Neural progenitor cell (in vitro differentiated cells): ENCODE results near the gene UFC1.

Experiments
- EZH2 ChIP-seq: fragments of 200-600 bp; sonication (generic); IDR thresholded peaks from 2 replicates; pipeline ENCODE4 v1.6.1; 2017; ENCODE audit warnings: antibody characterized with exemption, mild to moderate bottlenecking, moderate library complexity
- TF ChIP-seq, protein P1 (sequence below): fragments of 200-600 bp; sonication (generic); IDR thresholded peaks from 2 replicates; pipeline ENCODE4 v1.5.1; 2017; ENCODE audit warnings: antibody characterized with exemption, mild to moderate bottlenecking

DNA sequence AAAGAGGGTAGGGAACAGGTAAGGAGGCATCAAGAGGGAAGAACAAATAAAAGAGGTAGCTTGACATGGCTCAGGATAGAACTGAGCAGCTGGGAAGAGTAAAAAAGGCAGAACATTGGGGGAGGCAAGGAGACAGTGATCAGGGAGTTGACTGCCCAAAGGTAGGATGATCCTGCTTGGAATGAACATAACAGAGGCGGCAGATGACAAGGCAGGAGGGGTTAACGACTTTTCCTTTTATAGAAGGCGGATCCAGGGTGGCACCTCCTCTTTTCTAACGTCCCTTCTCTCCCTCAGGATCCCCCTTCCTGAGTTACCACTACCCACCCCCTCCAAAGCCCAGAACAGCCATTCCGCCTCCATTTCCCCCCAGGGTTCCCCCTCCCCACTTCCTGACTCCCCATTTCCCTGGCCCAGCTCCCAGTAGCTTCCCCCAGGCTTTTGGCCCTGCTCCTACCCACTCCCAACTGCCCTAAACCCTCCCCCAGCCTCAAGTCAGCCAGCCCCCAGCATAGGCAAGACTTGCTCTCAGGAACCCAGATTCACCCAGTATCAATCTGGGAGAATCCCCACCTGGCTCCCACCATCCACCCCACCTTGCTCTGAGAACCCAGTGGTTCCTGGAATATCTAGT lies 45.8 kb downstream of the UFC1 start:
- TF ChIP-seq, protein P1, sequence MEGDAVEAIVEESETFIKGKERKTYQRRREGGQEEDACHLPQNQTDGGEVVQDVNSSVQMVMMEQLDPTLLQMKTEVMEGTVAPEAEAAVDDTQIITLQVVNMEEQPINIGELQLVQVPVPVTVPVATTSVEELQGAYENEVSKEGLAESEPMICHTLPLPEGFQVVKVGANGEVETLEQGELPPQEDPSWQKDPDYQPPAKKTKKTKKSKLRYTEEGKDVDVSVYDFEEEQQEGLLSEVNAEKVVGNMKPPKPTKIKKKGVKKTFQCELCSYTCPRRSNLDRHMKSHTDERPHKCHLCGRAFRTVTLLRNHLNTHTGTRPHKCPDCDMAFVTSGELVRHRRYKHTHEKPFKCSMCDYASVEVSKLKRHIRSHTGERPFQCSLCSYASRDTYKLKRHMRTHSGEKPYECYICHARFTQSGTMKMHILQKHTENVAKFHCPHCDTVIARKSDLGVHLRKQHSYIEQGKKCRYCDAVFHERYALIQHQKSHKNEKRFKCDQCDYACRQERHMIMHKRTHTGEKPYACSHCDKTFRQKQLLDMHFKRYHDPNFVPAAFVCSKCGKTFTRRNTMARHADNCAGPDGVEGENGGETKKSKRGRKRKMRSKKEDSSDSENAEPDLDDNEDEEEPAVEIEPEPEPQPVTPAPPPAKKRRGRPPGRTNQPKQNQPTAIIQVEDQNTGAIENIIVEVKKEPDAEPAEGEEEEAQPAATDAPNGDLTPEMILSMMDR = no peak
- no peak for TF ChIP-seq EZH2
